ENCODE data around the gene RAB11FIP3. TPM values are rescaled to one million over a fixed set of nuclear protein-coding genes. Genes with fewer than 3 reads are reported as not detected.

The RAB11FIP3 gene
- total and polyA plus RNA-seq, 9 of the 15 experiments (the other 6 are each of a cell fraction or from before 2014, with no cell fraction given), result 0.46 to 13.1 (median 4.3) TPM

GRCh38 chr16:381789-382717 lies 43.4 kb upstream of the RAB11FIP3 start, which contains the start of gene PGAP6 (continued):
- TF ChIP-seq TAF15 (IDR thresholded peaks at IDR 0.05; ENCODE audit: low read depth, low read length) (no peak), XRCC4 (IDR thresholded peaks at IDR 0.05; ENCODE audit: extremely low read depth, insufficient read depth, insufficient read length) (no peak), GATAD2A (IDR thresholded peaks at IDR 0.05) (0 out of 2 replicates have a peak, but pooled peaks have one; percentile 24), MYBL2 (IDR thresholded peaks at IDR 0.05; ENCODE audit: low read depth) (no peak), MYBL2 (CRISPR knock-in tag; IDR thresholded peaks at IDR 0.05; ENCODE audit: borderline replicate concordance) (no peak), USF2 (CRISPR knock-in tag; IDR thresholded peaks at IDR 0.05) (peak; percentile 75), ZNF140 (CRISPR knock-in tag; IDR thresholded peaks at IDR 0.05) (no peak), GATAD2B (IDR thresholded peaks at IDR 0.05; ENCODE audit: borderline replicate concordance) (0 out of 2 replicates have a peak, but pooled peaks have one; percentile 67), NBN (IDR thresholded peaks at IDR 0.05; ENCODE audit: low read depth) (no peak), FOXK1 (CRISPR knock-in tag; IDR thresholded peaks at IDR 0.05; ENCODE audit: borderline replicate concordance) (no peak), CREB3L1 (IDR thresholded peaks at IDR 0.05; ENCODE audit: borderline replicate concordance, low read depth) (no peak), CREB1 (IDR thresholded peaks at IDR 0.05) (no peak), CREB1 (CRISPR knock-in tag; IDR thresholded peaks at IDR 0.05) (no peak), MTA3 (IDR thresholded peaks at IDR 0.05; ENCODE audit: borderline replicate concordance) (peak; percentile 65; the same call in 1 of the 2 replicates), BHLHE40 (IDR thresholded peaks at IDR 0.05; ENCODE audit: low read length) (0 out of 2 replicates have a peak, but pooled peaks have one; percentile 7), CTBP1 (IDR thresholded peaks at IDR 0.05; ENCODE audit: borderline replicate concordance) (peak; percentile 42; the same call in 1 of the 2 replicates), SAFB (IDR thresholded peaks at IDR 0.05; ENCODE audit: borderline replicate concordance, low read depth, low read length) (peak; percentile 91)
- TF ChIP-seq, protein P1, sequence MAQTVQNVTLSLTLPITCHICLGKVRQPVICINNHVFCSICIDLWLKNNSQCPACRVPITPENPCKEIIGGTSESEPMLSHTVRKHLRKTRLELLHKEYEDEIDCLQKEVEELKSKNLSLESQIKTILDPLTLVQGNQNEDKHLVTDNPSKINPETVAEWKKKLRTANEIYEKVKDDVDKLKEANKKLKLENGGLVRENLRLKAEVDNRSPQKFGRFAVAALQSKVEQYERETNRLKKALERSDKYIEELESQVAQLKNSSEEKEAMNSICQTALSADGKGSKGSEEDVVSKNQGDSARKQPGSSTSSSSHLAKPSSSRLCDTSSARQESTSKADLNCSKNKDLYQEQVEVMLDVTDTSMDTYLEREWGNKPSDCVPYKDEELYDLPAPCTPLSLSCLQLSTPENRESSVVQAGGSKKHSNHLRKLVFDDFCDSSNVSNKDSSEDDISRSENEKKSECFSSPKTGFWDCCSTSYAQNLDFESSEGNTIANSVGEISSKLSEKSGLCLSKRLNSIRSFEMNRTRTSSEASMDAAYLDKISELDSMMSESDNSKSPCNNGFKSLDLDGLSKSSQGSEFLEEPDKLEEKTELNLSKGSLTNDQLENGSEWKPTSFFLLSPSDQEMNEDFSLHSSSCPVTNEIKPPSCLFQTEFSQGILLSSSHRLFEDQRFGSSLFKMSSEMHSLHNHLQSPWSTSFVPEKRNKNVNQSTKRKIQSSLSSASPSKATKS (CRISPR knock-in tag; IDR thresholded peaks at IDR 0.05), result no peak
- TF ChIP-seq, protein P2, sequence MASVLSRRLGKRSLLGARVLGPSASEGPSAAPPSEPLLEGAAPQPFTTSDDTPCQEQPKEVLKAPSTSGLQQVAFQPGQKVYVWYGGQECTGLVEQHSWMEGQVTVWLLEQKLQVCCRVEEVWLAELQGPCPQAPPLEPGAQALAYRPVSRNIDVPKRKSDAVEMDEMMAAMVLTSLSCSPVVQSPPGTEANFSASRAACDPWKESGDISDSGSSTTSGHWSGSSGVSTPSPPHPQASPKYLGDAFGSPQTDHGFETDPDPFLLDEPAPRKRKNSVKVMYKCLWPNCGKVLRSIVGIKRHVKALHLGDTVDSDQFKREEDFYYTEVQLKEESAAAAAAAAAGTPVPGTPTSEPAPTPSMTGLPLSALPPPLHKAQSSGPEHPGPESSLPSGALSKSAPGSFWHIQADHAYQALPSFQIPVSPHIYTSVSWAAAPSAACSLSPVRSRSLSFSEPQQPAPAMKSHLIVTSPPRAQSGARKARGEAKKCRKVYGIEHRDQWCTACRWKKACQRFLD (CRISPR knock-in tag; IDR thresholded peaks at IDR 0.05), result 0 out of 2 replicates have a peak, but pooled peaks have one; percentile 51
- TF ChIP-seq, protein P3, sequence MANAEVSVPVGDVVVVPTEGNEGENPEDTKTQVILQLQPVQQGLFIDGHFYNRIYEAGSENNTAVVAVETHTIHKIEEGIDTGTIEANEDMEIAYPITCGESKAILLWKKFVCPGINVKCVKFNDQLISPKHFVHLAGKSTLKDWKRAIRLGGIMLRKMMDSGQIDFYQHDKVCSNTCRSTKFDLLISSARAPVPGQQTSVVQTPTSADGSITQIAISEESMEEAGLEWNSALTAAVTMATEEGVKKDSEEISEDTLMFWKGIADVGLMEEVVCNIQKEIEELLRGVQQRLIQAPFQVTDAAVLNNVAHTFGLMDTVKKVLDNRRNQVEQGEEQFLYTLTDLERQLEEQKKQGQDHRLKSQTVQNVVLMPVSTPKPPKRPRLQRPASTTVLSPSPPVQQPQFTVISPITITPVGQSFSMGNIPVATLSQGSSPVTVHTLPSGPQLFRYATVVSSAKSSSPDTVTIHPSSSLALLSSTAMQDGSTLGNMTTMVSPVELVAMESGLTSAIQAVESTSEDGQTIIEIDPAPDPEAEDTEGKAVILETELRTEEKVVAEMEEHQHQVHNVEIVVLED (CRISPR knock-in tag; IDR thresholded peaks at IDR 0.05), result 0 out of 2 replicates have a peak, but pooled peaks have one; percentile 44

All from K562 (cell line).